HG03439 (cell line): ENCODE data around the gene ENAH.
A peak's percentile ranks its signal among the peaks of the same experiment; 100 is the strongest.
"Not testable (repeated sequence)": the region's sequence is repeated elsewhere in the genome, so short reads cannot be mapped to it uniquely, and the experiment has no call there.

Experiments used
- ATAC-seq: cut with Tn5 transposase; IDR thresholded peaks from one replicate; pipeline ENCODE4 v1.9.1; 2021; ENCODE audit warnings: mild to moderate bottlenecking, moderate library complexity; ENCODE audit not compliant: unreplicated experiment

ENAH gene

DNA sequence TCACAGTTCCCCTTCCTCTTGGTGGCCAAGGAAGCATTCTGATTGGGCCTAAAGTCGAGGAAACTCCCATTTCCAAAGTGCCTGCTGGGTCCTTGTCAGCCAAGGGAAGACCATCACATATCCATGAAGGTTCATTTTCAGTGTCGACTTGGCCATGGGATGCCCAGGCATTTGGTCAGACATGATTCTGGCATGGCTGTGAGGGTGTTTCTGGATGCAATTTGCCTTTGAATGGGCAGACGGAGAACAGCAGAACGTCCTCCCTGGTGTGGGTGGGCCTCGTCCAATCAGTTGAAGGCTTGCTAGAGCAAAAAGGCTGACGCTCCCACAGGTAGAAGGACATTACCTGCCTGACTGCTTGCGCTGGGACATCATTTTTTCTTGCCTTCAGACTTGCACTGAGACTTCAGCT, 176.8 kb downstream of the ENAH start:
- ATAC-seq = no peak

- ATAC-seq = peak; percentile 84
Observed at GRCh38 chr1:225474986-225475820, 177.7 kb downstream of the ENAH start.

GRCh38 chr1:225474439-225474985, 178.4 kb downstream of the ENAH start:
- ATAC-seq = no peak

DNA sequence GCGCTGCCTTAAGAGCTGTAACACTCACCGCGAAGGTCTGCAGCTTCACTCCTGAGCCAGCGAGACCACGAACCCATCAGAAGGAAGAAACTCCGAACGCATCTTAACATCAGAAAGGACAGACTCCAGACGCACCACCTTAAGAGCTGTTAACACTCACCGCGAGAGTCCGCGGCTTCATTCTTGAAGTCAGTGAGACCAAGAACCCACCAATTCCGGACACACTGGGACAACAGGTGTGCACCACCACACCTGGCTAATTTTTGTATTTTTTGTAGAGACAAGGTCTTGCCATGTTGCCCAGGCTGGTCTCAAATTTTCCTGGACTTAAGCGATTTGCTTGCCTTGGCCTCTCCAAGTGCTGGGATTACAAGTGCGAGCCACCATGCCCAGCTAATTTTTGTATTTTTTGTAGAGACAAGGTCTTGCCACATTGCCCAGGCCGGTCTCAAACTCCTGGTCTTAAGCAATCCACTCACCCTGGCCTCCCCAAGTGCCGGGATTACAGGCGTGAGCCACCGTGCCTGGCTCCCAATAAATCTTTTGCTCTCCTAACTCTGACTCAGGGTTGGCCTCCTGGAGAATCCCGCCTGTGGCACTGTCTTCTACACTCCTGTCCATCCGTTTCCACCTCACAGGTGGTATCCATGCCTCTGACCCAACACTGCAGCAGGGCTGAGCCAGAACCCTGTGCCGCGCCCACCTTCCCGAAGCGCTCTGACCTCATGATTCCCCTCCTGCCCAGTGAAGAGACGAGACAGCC, 179.1 kb downstream of the ENAH start:
- not testable (repeated sequence) for ATAC-seq

GRCh38 chr1:225473266-225473665, 179.7 kb downstream of the ENAH start:
- not testable (repeated sequence) for ATAC-seq

DNA sequence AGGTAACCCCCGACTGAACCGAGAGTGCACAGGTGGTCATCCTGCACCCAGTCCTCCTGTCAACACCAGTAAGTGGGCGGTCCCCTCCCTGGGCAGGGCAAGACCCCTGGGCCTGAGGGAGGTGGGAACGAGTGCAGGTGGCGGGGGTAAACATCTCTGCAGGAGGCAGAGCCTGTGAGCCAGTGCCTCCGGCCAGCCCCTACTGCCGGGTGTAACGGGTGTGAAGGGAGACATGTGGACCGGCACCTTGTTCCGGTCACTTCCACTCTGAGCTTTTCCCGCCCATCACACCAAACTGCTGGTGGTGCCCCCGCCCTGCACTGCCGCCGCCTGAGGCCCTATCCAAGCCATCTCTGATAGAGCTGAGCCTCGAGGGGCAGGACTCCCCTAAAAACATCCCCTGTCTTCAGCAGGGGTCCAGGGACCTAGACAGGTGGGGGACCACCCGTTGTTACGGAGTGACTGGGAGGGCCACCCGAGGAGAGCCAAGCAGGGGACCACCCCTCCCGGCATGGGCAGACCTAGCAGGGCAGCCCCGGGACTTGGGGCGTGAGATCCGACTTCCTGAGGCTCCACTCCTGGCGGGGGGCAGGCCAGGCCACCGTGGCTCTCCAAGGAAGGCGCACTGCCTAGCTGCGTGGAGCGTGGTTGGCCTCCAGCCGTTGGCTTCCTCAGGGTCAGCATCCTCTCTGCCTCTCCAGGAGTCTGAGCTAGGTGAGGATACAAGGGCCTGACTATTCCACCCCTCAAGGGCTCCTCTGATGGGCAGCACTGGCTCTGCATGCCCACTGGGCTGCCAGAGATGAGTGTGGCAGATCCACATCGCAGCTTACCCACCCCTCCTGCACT, 181.2 kb downstream of the ENAH start:
- no peak for ATAC-seq

DNA sequence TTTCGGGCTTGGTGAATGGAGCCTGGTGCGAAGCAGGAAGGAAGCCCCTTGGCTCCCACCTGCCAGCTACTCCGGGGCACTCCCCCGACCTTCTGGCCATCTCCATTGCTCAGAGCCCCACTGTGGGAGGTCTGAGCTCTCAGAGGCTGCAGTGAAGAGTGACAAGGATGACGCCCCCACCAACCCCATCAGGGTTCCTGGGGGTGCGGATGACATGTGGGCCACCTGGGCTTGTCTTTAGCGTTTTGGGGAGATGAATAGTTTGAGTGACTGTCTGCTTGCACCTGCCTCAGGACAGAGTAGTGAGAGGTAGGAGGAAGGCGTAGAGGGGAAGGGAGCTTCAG, 181.8 kb downstream of the ENAH start:
- no peak for ATAC-seq

DNA sequence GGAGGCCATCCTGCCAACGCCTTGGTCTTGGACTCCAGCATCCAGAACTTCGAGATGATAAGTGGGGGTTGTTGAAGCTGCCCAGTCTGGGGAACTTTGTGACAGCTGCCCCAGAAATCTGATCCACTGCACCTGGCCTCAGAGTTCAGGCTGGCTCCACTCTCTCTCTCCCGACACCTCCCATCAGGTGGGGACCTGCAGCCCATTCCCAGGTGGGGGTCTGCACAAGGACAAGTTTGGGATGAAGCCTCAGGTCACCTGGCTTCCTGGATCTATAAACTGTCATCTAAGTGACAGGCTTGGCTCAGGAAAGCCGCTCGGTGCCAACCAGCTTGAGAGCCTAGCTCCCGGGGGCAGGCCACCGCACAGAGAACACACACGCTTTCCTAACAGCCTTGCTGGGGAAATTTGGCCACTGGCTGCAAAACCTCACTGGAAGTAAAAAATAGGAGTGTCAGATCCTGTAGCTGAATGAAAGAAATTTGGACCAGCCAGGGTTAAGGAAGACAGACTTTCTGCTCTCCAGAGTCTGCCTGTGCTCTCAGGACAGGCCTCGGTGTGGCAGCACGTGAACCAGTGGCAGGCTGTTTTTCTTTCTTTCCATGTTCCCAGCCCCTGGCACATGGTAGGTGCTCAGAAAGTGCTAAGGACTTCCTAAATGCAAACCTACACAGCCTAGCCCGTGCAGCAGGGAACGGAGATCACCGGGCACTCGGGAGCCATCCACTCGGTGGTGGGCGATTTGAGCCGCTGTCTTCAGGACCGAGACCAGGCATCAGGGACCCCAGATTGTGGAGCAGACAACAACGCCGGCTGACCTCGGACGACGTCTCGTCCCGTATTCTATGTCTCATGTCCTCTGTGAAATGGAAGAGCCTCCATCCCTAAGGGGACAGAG, 182.5 kb downstream of the ENAH start:
- ATAC-seq = no peak

DNA sequence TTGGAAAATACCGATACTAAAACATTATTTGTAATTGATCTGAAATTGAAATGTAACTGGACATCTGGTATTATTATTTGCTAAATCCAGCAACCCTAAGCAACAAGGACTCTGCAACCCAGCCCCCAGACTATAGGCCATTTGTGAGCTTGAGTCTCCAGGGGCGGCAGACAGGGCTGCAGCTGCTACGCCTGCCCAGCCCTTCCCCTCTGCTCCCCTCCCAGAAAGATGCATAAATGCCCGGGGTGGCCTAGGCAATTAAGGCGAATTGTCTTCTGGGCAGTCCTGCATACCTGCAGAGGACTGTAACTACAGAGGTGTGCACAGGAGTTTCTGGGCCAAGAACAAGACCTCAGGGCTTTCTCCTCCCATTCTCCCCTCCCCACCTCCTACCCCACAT, 183.9 kb downstream of the ENAH start:
- no peak for ATAC-seq

DNA sequence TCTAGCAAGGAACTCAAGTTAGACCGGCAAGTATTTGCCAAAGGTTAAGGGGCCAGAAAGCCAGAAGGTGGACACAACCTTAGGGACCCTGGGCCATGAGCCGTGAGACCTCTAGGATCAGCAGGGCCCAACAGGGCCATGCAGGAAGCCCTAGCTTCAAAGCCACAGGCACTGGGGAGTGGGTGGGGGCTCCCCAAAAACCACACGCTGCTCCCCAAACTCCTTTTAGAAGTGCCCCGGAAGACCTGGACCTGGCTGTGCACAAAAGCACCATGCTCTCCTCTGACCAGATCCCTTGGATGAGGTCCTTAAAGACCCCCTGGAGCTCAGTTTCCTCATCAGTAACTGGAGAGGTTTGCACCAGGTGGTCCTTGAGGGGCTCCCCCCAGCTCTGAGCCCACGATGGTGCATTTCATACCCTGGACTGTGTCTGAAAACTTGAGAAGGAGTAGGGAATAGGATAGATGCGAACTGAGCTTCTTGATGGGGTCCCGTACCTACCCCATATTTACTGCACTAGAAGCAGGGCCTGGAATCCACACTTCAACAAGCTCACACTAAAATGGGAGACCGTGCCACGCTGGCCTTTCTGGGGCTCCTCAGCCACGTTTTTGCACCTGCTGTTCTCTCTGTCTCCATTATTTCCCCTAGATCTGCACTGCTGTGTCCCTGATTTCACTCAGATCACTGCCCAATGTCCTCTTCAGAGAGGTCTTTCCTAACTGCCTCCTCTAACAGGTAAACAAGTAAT, 184.5 kb downstream of the ENAH start:
- no peak for ATAC-seq

GRCh38 chr1:225467193-225468020, 185.5 kb downstream of the ENAH start:
- ATAC-seq = peak; percentile 94

GRCh38 chr1:225466848-225467192, 186.1 kb downstream of the ENAH start:
- no peak for ATAC-seq

DNA sequence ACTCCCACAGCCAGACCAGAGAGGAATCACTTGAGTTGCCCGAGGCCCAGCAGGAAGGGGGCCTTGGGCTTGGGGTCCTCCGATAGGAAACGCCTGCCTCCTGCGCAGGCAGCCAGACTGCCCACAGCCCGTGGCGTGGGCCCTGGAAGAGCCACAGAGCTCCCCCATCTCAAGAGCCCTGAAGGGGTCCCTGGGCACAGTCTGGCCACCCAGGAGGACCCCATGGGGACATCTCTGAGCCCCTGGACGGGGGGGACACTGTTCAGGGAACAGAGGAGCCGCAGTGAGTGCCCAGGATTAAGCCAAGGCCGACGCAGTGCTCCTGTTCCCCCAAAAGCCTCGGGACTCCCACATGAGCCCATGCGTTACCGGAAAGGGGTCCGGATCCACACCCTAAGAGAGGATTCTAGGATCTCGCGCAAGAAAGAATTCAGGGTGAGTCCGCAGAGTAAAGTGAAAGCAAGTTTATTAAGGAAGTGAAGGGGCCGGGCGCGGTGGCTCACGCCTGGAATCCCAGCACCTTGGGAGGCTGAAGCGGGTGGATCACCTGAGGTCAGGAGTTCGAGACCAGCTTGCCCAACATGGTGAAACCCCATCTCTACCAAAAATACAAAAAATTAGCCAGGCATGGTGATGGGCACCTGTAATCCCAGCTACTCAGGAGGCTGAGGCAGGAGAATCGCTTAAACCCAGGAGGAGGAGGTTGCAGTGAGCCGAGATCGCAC, 187.0 kb downstream of the ENAH start:
- ATAC-seq = no peak

DNA sequence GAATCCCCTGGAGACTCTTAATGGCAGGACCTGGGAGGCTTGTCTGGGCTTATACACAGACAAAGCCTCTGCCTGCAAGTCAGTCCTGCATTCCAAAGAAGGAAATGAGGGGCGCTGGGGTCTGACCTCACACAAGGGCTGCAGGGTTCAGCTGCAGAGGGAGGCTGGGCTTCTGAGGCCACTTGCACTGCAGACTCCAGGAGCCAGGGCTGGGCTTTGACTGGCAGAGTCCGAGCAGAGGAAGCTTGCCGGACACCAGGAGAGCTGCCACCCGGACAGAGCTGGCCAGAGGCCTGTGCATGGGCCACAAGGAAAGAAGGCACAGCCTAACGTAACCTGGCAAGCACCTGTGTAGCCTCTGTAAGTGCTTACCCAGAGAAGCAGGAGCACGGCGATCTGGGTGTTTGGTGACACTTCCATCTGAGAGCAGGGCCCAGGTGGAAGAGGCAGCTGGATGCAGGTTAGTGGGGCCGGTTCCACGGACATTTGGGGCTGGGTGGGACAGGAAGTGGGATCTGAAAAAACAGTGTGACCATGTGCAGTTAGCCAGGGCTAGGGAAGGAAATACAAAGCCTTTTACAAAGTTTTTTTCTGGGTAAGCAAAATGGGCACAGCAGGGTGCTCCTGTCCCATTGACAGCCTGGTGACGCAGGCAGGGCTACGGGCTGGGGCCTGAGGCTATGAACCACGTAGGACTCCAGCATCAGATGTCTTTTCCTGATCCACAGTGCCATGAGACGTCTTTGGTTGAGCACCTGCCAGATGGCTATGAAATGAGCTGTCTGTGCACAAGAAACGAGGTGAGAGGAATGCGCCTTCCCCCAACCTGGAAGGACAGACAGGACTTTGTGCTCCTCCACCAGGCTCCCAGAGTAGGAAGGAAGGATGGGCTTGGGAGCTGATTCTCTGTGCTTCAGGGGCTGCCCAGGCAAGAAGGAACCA, 187.8 kb downstream of the ENAH start:
- no peak for ATAC-seq

- no peak for ATAC-seq
Observed at GRCh38 chr1:225462714-225463574, 190.0 kb downstream of the ENAH start.

GRCh38 chr1:225462429-225462713, 190.6 kb downstream of the ENAH start:
- no peak for ATAC-seq
